Caco-2 (cell line): Measurements from ENCODE around the gene SREBF1. TPM values are rescaled to one million over a fixed set of nuclear protein-coding genes. Genes with fewer than 3 reads are reported as not detected.

ENCODE experiments used
- BruUV-seq: library from RNA; stranded (reverse); fragments of 400-500 nt; replicated peaks from 2 replicates; lab custom pipeline; 2021; lab: Mats Ljungman, UMichigan
- CTCF ChIA-PET: fragments of 300-600 bp; sonication (Branson Sonifier 250); formaldehyde crosslinking; loops from one replicate; lab custom pipeline; 2022; ENCODE audit warnings: antibody characterized with exemption; lab: Charles Lee
- POLR2A ChIA-PET: fragments of 300-600 bp; sonication (Branson Sonifier 250); formaldehyde crosslinking; loops from one replicate; lab custom pipeline; 2022; ENCODE audit warnings: antibody characterized with exemption; lab: Charles Lee
- DNase-seq, 2 experiments: peaks; one replicate each; pipeline versions ENCODE4 v3.0.0 to v3.0.0-alpha.2; 2020 to 2022
- H3K27me3 ChIP-seq: replicated peaks from 2 replicates; pipeline ENCODE4 v1.6.0; 2011; ENCODE audit warnings: low read length; ENCODE audit not compliant: control insufficient read depth, insufficient read depth
- H3K36me3 ChIP-seq: 2 replicates; pipeline ENCODE4 v1.5.1; 2011; ENCODE audit warnings: low read length; ENCODE audit not compliant: control insufficient read depth, insufficient read depth
- H3K4me1 ChIP-seq: fragments of 250-450 bp; sonication (Bioruptor Pico); 2 replicates; pipeline ENCODE4 v1.5.1; 2020; ENCODE audit warnings: mild to moderate bottlenecking
- H3K4me3 ChIP-seq: 2 replicates; pipeline ENCODE4 v1.5.1; 2011; ENCODE audit warnings: low read depth, mild to moderate bottlenecking, control low read depth, low read length
- H3K9me3 ChIP-seq: fragments of 250-450 bp; sonication (Bioruptor Pico); 2 replicates; pipeline ENCODE4 v1.5.1; 2020; ENCODE audit warnings: mild to moderate bottlenecking, moderate library complexity
- H3K27ac Mint-ChIP-seq: one replicate; pipeline ENCODE4 v1.8.0; 2022; ENCODE audit warnings: mixed read lengths; ENCODE audit not compliant: unreplicated experiment
- H3K27me3 Mint-ChIP-seq: one replicate; pipeline ENCODE4 v1.8.0; 2022; ENCODE audit warnings: mixed read lengths; ENCODE audit not compliant: insufficient read depth, unreplicated experiment
- H3K36me3 Mint-ChIP-seq: one replicate; pipeline ENCODE4 v1.8.0; 2022; ENCODE audit warnings: mild to moderate bottlenecking, mixed read lengths; ENCODE audit not compliant: insufficient read depth, unreplicated experiment
- H3K4me1 Mint-ChIP-seq: one replicate; pipeline ENCODE4 v1.8.0; 2022; ENCODE audit warnings: low read depth, mixed read lengths; ENCODE audit not compliant: unreplicated experiment
- H3K4me3 Mint-ChIP-seq: one replicate; pipeline ENCODE4 v1.8.0; 2022; ENCODE audit warnings: mild to moderate bottlenecking, moderate library complexity, mixed read lengths; ENCODE audit not compliant: unreplicated experiment
- H3K9me3 Mint-ChIP-seq: one replicate; pipeline ENCODE4 v1.8.0; 2022; ENCODE audit warnings: mixed read lengths; ENCODE audit not compliant: unreplicated experiment
- intact Hi-C: fragments of 100-400 bp; cut with micrococcal nuclease; formaldehyde crosslinking; loops from one replicate; pipeline ENCODE4 v1.10.0; 2022; ENCODE audit not compliant: unreplicated experiment
- total RNA-seq: library from RNA; stranded (reverse); gene quantifications from 2 replicates; pipeline ENCODE4 v1.2.3, GENCODE V29; 2022
- TF ChIP-seq, protein P1 (sequence below), 2 experiments: fragments of 200-600 bp in 1 of 2; IDR thresholded peaks; 1 replicate in 1 of 2; 2 replicates in 1 of 2; pipeline versions ENCODE4 v1.5.1 to v1.8.0; 2011 to 2022; ENCODE audit warnings: antibody characterized with exemption in 1 of 2, control low read depth in 1 of 2, inconsistent platforms in 1 of 2, low read depth in 1 of 2, low read length in 1 of 2, mild to moderate bottlenecking in 1 of 2, moderate library complexity in 1 of 2; ENCODE audit not compliant: insufficient read depth in 1 of 2, severe bottlenecking in 1 of 2, unreplicated experiment in 1 of 2

Gene SREBF1
- total RNA-seq, 1 experiment from 2014 or later = 118 TPM

DNA sequence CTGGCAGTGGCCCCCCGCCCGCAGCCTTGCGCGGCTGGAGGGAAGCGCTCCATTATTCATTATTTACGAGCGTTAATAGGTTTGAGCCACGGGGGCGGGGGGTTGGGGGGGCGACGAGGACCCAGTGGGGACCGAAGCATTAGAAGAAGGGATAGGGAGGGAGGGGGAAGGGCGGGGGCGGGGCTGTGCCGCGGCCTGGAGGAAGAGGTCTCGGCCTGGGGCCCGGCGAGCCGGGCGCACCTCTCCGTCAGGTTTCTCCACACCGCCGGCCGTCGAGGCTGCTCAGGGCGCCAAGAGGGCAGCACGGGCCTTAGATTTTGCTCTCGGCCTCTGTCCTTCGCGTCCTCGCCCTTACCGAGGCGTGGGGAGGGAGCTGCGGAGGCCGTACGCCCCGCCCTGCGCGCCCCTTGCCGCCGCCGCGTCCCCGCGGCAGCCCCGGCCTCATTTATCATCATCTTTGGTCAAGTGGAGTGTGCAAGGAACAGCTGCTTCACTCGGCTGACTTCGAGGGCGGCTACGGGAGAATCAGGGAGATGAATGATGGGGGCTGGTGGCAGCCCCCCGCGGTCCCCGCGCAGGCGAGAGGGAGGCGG lies 54.2 kb downstream of the SREBF1 start:
- DNase-seq = peak in 1 of 2 experiments; percentile 54
- intact Hi-C loops = loop anchor here (5.0 kb wide), 2 partner anchors 100 to 580 kb away; partner anchors contain the start of genes RAI1 and SHMT1
- H3K4me3 Mint-ChIP-seq = peak overlapping the region; percentile 86
- H3K27me3 Mint-ChIP-seq = no peaks in the 10 kb centered on the region
- Histone ChIP-seq H3K36me3 (peaks cover 1% of the 10 kb centered on the region; the same call in 1 of the 2 replicates), H3K4me1 (peaks cover 31% of the 10 kb centered on the region), H3K27me3 (no peaks in the 10 kb centered on the region), H3K4me3 (peak overlapping the region; percentile 57), H3K9me3 (no peaks in the 10 kb centered on the region)
- H3K36me3 Mint-ChIP-seq = peaks cover 18% of the 10 kb centered on the region
- CTCF ChIA-PET = interaction anchor here (0.9 kb wide), 1 partner anchor 139 kb away, joined by 4 read pairs; no protein-coding TSS in a partner anchor
- POLR2A ChIA-PET = no interaction called here
- H3K9me3 Mint-ChIP-seq = no peaks in the 10 kb centered on the region
- H3K4me1 Mint-ChIP-seq = peaks cover 26% of the 10 kb centered on the region
- TF ChIP-seq, protein P1, sequence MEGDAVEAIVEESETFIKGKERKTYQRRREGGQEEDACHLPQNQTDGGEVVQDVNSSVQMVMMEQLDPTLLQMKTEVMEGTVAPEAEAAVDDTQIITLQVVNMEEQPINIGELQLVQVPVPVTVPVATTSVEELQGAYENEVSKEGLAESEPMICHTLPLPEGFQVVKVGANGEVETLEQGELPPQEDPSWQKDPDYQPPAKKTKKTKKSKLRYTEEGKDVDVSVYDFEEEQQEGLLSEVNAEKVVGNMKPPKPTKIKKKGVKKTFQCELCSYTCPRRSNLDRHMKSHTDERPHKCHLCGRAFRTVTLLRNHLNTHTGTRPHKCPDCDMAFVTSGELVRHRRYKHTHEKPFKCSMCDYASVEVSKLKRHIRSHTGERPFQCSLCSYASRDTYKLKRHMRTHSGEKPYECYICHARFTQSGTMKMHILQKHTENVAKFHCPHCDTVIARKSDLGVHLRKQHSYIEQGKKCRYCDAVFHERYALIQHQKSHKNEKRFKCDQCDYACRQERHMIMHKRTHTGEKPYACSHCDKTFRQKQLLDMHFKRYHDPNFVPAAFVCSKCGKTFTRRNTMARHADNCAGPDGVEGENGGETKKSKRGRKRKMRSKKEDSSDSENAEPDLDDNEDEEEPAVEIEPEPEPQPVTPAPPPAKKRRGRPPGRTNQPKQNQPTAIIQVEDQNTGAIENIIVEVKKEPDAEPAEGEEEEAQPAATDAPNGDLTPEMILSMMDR (IDR thresholded peaks at IDR 0.05; ENCODE audit: insufficient read depth in 1 of 2, low read depth in 1 of 2, low read length in 1 of 2, severe bottlenecking in 1 of 2, unreplicated experiment in 1 of 2) = no peak
- no TSS peak for BruUV-seq
- peak overlapping the region; percentile 32 for H3K27ac Mint-ChIP-seq

DNA sequence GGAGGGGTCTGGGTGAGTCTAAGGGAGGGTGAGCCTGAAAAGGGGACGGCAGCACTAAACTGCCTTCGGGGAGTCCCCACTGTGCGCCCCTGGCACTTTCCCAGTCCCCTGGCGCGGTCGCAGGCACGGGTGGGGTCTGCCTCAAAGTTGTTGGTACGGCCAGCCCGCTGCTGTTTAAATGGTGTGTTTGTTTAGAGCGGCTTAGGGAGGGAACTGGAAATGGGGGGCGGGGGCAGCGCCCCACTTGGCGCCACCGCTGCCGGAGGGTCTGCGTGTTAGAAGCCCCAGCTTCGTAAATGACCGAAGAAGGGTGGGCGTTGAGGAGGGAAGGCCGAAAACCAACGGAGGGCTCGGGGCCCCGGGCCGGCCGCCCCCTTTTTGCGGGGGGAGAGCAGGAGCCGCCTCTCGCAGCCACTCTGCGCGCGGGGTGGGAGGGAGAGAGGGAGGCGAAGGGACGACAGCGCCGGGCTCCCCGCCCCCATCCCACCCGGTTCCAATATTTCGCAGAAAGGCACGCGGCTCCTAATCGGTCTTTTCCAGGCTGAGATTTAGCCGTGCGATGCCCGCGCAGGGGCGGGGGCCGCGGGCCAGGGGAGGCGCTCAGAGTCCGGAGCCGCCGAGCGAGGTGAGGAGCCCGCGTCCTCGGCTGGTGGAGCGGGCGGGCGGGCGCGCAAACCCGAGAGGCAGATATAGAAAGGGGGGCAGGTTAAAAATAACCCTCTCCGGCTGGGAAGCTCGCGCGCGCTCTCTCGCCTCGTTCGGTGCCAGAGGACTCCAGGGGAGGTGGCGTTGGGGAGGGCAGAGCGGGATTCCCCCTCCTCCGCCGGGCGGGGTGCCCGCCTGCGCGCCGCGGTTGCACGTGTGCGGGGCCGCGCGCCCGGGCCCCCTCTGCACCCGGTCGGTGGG lies 54.9 kb downstream of the SREBF1 start:
- Histone ChIP-seq H3K9me3 (no peaks in the 10 kb centered on the region), H3K36me3 (peaks cover 1% of the 10 kb centered on the region; the same call in 1 of the 2 replicates), H3K4me1 (peaks cover 31% of the 10 kb centered on the region), H3K27me3 (no peaks in the 10 kb centered on the region), H3K4me3 (peak overlapping the region; percentile 57)
- peak; percentile 57 to 66 for DNase-seq
- Mint-ChIP-seq H3K27me3 (no peaks in the 10 kb centered on the region), H3K36me3 (peaks cover 18% of the 10 kb centered on the region), H3K4me1 (peaks cover 26% of the 10 kb centered on the region), H3K27ac (peak overlapping the region; percentile 46), H3K9me3 (no peaks in the 10 kb centered on the region), H3K4me3 (peak overlapping the region; percentile 86)
- POLR2A ChIA-PET = no interaction called here
- no TSS peak for BruUV-seq
- TF ChIP-seq, protein P1 (IDR thresholded peaks at IDR 0.05; ENCODE audit: insufficient read depth in 1 of 2, low read depth in 1 of 2, low read length in 1 of 2, severe bottlenecking in 1 of 2, unreplicated experiment in 1 of 2) = no peak
- intact Hi-C loops = loop anchor here (5.0 kb wide), 2 partner anchors 100 to 580 kb away; partner anchors contain the start of genes RAI1 and SHMT1
- CTCF ChIA-PET = interaction anchor here (0.7 kb wide), 1 partner anchor 251 kb away, joined by 3 read pairs; no protein-coding TSS in a partner anchor
